SH-SY5Y (cell line): ENCODE measurements around the gene LAMTOR4.

Experiments used
- GATA2 ChIP-seq: IDR thresholded peaks from 2 replicates; pipeline ENCODE4 v1.6.1; 2011; ENCODE audit warnings: mild to moderate bottlenecking, low read depth, low read length
- GATA3 ChIP-seq: IDR thresholded peaks from 2 replicates; pipeline ENCODE4 v1.6.1; 2011; ENCODE audit warnings: low read depth, mild to moderate bottlenecking, low read length, moderate library complexity

DNA sequence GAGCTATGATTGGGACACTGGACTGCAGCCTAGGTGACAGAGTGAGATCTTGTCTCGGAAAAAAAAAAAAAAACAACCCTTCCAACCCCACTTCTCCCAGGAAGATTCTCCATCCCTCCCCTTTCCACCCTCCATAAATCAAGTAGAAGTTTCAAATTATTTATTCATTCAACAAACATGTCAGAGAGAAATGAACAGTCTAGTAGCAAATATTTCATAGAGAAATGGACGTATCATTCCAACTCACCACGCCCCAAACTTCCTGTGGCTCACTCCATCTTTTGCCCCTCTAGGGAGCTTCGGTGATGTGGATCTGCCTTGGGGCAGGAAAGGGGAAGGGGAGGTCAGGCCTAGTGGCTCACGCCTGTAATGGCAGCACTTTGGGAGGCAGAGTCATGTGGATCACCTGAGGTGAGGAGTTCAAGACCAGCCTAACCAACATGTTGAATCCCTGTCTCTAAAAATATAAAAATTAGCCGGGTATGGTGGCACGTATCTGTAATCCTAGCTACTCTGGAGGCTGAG lies 10.4 kb downstream of the LAMTOR4 start:
- TF ChIP-seq GATA2 (no peak), GATA3 (no peak)
